Keratinocyte (primary cell): Measurements from ENCODE around the gene IFITM5. TPM values are rescaled to one million over a fixed set of nuclear protein-coding genes. Genes with fewer than 3 reads are reported as not detected.
A peak's percentile ranks its signal among the peaks of the same experiment; 100 is the strongest.

Source experiments
- DNase-seq: peaks from one replicate; pipeline ENCODE4 v3.0.0-alpha.2; 2011; ENCODE audit warnings: low read depth, missing footprints, low spot score
- FAIRE-seq: peaks from 2 replicates; lab custom pipeline; 2011; peaks lifted over from hg19 to GRCh38; lab: Jason Lieb, UNC
- H2AFZ ChIP-seq: 2 replicates; pipeline ENCODE4 v1.6.0; 2012; ENCODE audit warnings: low read length, control low read depth, inconsistent platforms; ENCODE audit not compliant: control insufficient read depth
- H3K27ac ChIP-seq: 2 replicates; pipeline ENCODE4 v1.5.1; 2011; ENCODE audit warnings: low read length; ENCODE audit not compliant: control insufficient read depth, insufficient read depth
- H3K27me3 ChIP-seq: 3 replicates; pipeline ENCODE4 v1.6.0; 2011; ENCODE audit warnings: low read length; ENCODE audit not compliant: control insufficient read depth, insufficient read depth; ENCODE audit errors: extremely low read depth
- H3K36me3 ChIP-seq, 2 experiments: 2 replicates in 1 of 2; 3 replicates in 1 of 2; pipeline ENCODE4 v1.5.1; 2011; ENCODE audit warnings: low read length in 2 of 2, mild to moderate bottlenecking in 1 of 2; ENCODE audit not compliant: control insufficient read depth in 2 of 2, insufficient read depth in 2 of 2; ENCODE audit errors: extremely low read depth in 1 of 2
- H3K4me1 ChIP-seq: 3 replicates; pipeline ENCODE4 v1.5.1; 2011; ENCODE audit warnings: low read length; ENCODE audit not compliant: control insufficient read depth, insufficient read depth; ENCODE audit errors: extremely low read depth
- H3K4me2 ChIP-seq: 3 replicates; pipeline ENCODE4 v1.6.0; 2011; ENCODE audit warnings: low read depth, low read length; ENCODE audit not compliant: control insufficient read depth, insufficient read depth; ENCODE audit errors: extremely low read depth
- H3K4me3 ChIP-seq, 3 experiments: fragments of 200-600 bp in 1 of 3; sonication (generic) in 1 of 3; 2 replicates in 2 of 3; 3 replicates in 1 of 3; pipeline ENCODE4 v1.5.1; 2011 to 2016; ENCODE audit warnings: low read length in 3 of 3, mild to moderate bottlenecking in 3 of 3, control low read depth in 2 of 3, inconsistent platforms in 1 of 3, low read depth in 1 of 3, mixed read lengths in 1 of 3, mixed run types in 1 of 3, moderate library complexity in 1 of 3; ENCODE audit not compliant: control insufficient read depth in 2 of 3, insufficient read depth in 2 of 3; ENCODE audit errors: extremely low read depth in 1 of 3
- H3K79me2 ChIP-seq: 2 replicates; pipeline ENCODE4 v1.6.0; 2012; ENCODE audit warnings: low read length; ENCODE audit not compliant: control insufficient read depth, insufficient read depth
- H3K9ac ChIP-seq: 3 replicates; pipeline ENCODE4 v1.6.0; 2011; ENCODE audit warnings: low read length; ENCODE audit not compliant: control insufficient read depth, insufficient read depth; ENCODE audit errors: extremely low read depth
- H3K9me1 ChIP-seq: 3 replicates; pipeline ENCODE4 v1.6.0; 2011; ENCODE audit warnings: low read length; ENCODE audit not compliant: control insufficient read depth, insufficient read depth; ENCODE audit errors: extremely low read depth
- H3K9me3 ChIP-seq: 2 replicates; pipeline ENCODE4 v1.5.1; 2012; ENCODE audit warnings: low read depth, low read length; ENCODE audit not compliant: control insufficient read depth
- H4K20me1 ChIP-seq: 3 replicates; pipeline ENCODE4 v1.6.0; 2011; ENCODE audit warnings: low read length; ENCODE audit not compliant: control insufficient read depth, insufficient read depth; ENCODE audit errors: extremely low read depth
- CTCF ChIP-seq, 3 experiments: IDR thresholded peaks in 1 of 3; conservative IDR thresholded peaks in 1 of 3; optimal IDR thresholded peaks in 1 of 3; 2 replicates in 2 of 3; 3 replicates in 1 of 3; pipeline versions ENCODE3 to v1.5.1; 2011; ENCODE audit warnings: low read length in 3 of 3, mild to moderate bottlenecking in 3 of 3, moderate library complexity in 2 of 3, control low read depth in 1 of 3, inconsistent platforms in 1 of 3; ENCODE audit not compliant: insufficient read depth in 2 of 3; ENCODE audit errors: extremely low read depth in 1 of 3
- EZH2 ChIP-seq: IDR thresholded peaks from one replicate; pipeline ENCODE4 v1.6.1; 2012; ENCODE audit warnings: inconsistent platforms, mild to moderate bottlenecking, low read length, moderate library complexity
- dilution Hi-C: fragments of 300-500 bp; cut with MboI; formaldehyde crosslinking; loops from one replicate; pipeline ENCODE4 v1.7.0; 2020; ENCODE audit warnings: low sequenced_read_pairs; ENCODE audit not compliant: extremely low pct_ligation_motif_present
- polyA plus RNA-seq, 5 experiments: library from polyadenylated mRNA; depleted of rRNA in 3 of 5; stranded (reverse) in 3 of 5; stranded (forward) in 1 of 5; unstranded in 1 of 5; fragments of >200 nt; gene quantifications; 1 replicate in 1 of 5; 2 replicates in 3 of 5; 3 replicates in 1 of 5; pipeline versions ENCODE4 v1.2.1 to v1.2.3, GENCODE V29; 2011 to 2012; ENCODE audit warnings: missing spikeins in 2 of 5, low read depth in 1 of 5, low replicate concordance in 1 of 5

The IFITM5 gene
- polyA plus RNA-seq, 1 donor (not counting 4 experiments of a cell fraction or from before 2014, with no cell fraction given): not detected

DNA sequence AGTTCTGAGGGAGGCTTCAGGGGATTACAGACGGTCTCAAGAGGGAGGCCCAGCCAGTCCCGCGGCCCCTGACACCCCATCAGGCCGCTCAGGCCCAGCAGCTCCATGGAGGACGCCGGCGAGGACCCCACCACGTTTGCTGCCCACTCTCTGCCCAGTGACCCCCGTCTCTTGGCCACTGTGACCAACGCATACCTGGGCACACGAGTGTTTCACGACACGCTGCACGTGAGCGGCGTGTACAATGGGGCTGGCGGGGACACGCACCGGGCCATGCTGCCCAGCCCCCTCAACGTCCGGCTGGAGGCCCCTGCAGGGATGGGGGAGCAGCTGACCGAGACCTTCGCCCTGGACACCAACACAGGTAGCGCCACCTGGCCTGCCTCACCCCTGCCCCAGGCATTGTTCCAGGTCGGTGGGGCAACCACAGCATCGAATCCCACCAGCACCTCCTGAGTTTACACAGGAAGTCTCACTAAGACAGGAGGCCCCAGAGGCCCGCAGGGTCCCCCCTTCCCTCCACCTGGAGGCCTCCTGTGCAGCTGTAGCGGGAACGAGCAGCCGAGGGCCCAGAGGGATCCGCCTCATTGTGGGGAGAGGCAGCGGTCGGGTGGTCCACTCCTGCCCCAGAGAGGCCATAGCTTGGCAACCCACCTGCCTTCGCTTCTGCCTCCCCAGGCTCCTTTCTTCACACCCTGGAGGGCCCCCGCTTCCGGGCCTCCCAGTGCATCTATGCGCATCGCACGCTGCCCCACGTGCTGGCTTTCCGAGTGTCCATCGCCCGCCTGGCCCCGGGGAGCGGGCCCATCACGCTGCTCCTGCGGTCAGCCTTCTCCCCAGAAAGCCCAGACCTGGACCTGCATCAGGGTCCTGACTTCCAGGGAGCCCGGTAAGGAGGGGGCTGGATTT, 9.4 kb downstream of the IFITM5 start:
- no peak overlapping the region for H3K27ac ChIP-seq
- DNase-seq: no peak
- FAIRE-seq: no peak
- H3K4me2 ChIP-seq: no peak overlapping the region
- H3K4me3 ChIP-seq: no peak overlapping the region
- no peaks in the 10 kb centered on the region for H4K20me1 ChIP-seq
- no peaks in the 10 kb centered on the region for H3K36me3 ChIP-seq
- no peaks in the 10 kb centered on the region for H3K9me3 ChIP-seq
- dilution Hi-C loops: no loop called here
- no peak for TF ChIP-seq EZH2
- no peak for TF ChIP-seq CTCF (optimal IDR thresholded peaks at IDR 0.05 in 1 of 3, IDR thresholded peaks at IDR 0.05 in 1 of 3, conservative IDR thresholded peaks at IDR 0.05 in 1 of 3; ENCODE audit: extremely low read depth in 1 of 3, insufficient read depth in 2 of 3, low read length in 3 of 3)
- no peak overlapping the region for H2AFZ ChIP-seq
- H3K9ac ChIP-seq: no peak overlapping the region
- H3K27me3 ChIP-seq: peaks cover 30% of the 10 kb centered on the region
- H3K79me2 ChIP-seq: no peaks in the 10 kb centered on the region
- peaks cover 7% of the 10 kb centered on the region for H3K4me1 ChIP-seq
- no peaks in the 10 kb centered on the region for H3K9me1 ChIP-seq

- TF ChIP-seq CTCF (optimal IDR thresholded peaks at IDR 0.05 in 1 of 3, IDR thresholded peaks at IDR 0.05 in 1 of 3, conservative IDR thresholded peaks at IDR 0.05 in 1 of 3; ENCODE audit: extremely low read depth in 1 of 3, insufficient read depth in 2 of 3, low read length in 3 of 3) (no peak), EZH2 (no peak)
- Histone ChIP-seq H4K20me1 (no peaks in the 10 kb centered on the region), H3K9me1 (no peaks in the 10 kb centered on the region), H3K4me1 (peaks cover 7% of the 10 kb centered on the region), H3K9ac (no peak overlapping the region), H2AFZ (no peak overlapping the region), H3K27ac (no peak overlapping the region), H3K4me3 (peak overlapping the region in 1 of 3 experiments; percentile 2), H3K27me3 (peaks cover 30% of the 10 kb centered on the region), H3K4me2 (no peak overlapping the region), H3K36me3 (no peaks in the 10 kb centered on the region), H3K9me3 (no peaks in the 10 kb centered on the region), H3K79me2 (no peaks in the 10 kb centered on the region)
- no peak for DNase-seq
- dilution Hi-C loops: no loop called here
- no peak for FAIRE-seq
Measured at GRCh38 chr11:289398-289711, 10.0 kb downstream of the IFITM5 start.
